ENCODE results near the gene NACC2.
A peak's percentile ranks its signal among the peaks of the same experiment; 100 is the strongest.
"Not testable (repeated sequence)": the region's sequence is repeated elsewhere in the genome, so short reads cannot be mapped to it uniquely, and the experiment has no call there.

Gene NACC2

GRCh38 chr9:135973277-135974219 is 121.5 kb downstream of the NACC2 start:
- DNase-seq, result no peak

GRCh38 chr9:135971892-135972291 is 123.2 kb downstream of the NACC2 start:
- DNase-seq, result peak; percentile 35

- DNase-seq, result no peak
Observed at GRCh38 chr9:135971111-135971766, 123.8 kb downstream of the NACC2 start.

- DNase-seq, result no peak
Observed at GRCh38 chr9:135970128-135970815, 124.8 kb downstream of the NACC2 start.

GRCh38 chr9:135969064-135969683 is 125.9 kb downstream of the NACC2 start:
- no peak for DNase-seq

DNA sequence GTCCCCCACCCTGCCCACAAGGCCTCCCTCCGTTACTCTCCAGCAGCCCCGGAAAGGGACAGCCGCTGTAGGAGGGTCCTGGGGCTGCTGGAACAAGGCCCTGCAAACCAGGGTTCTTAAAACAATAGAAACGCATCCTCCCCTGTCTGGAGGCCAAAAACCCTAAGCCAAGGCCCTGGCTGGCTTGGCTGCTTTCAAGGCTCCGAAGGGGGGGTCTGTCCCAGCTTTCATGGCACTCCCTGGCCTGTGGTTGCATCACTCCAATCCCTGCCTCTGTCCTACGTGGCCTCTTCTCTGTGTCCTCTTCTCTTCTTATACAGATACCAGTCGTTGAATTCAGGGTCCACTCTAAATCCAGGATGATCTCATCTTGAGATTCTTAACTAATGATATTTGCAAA is 126.5 kb downstream of the NACC2 start:
- DNase-seq, result no peak

GRCh38 chr9:135968083-135968476 is 127.0 kb downstream of the NACC2 start:
- no peak for DNase-seq

- not testable (repeated sequence) for DNase-seq
Observed at GRCh38 chr9:135966916-135967260, 128.2 kb downstream of the NACC2 start.

DNA sequence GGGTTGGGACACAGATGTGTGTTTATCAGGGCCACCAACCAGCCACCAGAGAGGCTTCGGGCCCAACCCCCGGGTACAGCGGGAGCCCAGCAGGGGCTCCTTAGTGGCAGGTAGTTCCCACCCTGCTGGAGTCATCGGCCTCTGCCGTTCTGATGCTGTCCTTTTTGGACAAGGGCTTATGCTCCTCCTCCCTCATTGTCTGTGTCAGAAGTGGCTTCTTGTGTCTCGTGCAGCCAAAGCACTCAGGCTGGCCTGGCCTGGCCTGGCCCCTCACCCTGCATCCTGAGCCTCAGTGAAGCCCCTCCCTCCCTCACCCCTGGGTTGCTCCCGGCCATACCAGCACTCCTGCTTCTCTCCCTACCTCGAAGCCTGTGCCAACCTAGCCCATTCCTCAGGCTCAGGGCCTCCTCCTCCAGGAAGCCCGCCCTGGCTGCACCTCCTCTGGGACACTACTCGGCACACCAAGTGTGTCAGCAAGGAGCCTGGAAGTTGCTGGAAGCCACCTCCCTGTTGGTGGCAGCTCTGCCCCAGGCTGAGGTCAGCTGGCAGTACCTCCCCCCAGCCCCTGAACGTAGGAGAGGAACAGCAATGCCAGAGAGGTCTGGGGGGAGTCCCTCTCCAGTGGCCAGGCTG is 129.8 kb downstream of the NACC2 start:
- no peak for DNase-seq

- DNase-seq, result no peak
Observed at GRCh38 chr9:135963938-135964337, 131.2 kb downstream of the NACC2 start.

GRCh38 chr9:135963338-135963737 is 131.8 kb downstream of the NACC2 start:
- no peak for DNase-seq

DNA sequence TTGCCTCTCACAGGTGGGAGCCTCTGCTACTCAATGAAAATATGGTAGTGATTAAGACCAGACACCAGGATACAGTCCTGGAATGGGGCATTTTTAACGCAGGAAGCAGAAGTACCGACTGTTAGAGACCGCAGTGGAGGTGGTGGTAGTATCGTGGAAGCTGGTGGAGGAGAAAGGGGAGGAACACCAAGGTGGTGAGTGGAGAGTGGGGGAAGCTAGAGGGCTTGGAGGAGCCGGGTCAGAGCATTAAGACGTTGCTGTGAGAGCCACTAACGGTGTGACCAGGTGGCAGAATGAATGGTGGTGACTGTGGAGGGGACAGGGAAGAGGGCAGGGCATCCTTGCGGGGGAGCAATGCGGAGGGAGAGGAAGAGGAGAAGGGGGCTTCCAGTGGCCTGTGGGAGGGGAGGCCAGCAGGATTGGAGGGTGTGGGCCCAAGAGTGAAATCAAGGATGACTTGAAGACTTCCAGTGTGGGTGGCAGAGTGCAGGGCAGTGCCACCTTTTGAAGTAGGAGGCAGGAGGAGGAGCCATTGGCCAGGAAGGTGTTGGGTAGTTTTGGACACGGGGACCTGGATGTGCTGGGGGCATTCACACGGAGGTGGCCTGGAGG is 132.3 kb downstream of the NACC2 start:
- DNase-seq, result no peak

DNA sequence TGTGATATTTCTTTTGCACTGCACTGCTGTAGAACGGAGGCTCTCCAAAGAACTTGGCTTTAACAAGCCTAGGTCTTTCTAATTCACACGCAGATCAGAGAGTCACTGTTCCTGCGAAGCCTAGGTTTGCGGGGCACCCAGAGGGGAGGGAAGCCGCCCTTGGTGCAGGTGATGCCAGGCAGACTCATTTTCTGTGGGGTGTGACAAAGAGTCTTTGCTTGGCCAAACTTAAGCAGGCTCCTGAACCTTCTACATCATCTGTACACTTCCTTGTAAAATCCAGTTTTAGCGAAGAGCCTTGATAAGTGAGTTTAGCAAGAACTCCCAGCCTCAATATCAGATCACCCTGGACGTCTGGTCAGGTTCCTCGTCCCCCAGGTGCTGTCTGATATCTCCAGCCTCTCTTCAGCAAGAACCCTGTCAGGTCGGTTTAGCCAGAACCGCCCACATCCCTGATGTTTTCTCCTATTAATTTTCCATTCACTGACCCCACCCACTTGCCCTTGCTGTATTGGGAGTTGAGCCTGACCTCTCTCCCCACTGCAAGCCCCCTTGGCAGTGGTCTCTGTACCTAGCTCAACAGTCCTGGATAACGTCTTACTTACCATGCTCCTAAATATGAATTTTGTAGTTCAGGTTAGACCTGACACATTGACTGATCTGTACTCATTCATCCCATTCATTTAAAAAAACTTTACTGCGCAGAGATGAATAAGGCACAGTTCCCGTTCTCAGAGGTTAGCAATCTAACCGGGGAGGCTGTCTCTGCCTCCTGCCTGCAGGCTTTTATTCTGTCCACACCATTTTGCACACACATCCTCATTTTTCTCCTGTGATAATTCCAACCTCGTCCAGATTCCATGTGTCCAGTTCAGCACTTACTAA is 133.0 kb downstream of the NACC2 start:
- DNase-seq, result no peak

- peak; percentile 95 for DNase-seq
Observed at GRCh38 chr9:135961277-135961715, 133.8 kb downstream of the NACC2 start, which contains the start of gene UBAC1. UBAC1 (minus strand) TSS chr9:135961373; CDS start chr9:135961162, 211 bp downstream.

DNA sequence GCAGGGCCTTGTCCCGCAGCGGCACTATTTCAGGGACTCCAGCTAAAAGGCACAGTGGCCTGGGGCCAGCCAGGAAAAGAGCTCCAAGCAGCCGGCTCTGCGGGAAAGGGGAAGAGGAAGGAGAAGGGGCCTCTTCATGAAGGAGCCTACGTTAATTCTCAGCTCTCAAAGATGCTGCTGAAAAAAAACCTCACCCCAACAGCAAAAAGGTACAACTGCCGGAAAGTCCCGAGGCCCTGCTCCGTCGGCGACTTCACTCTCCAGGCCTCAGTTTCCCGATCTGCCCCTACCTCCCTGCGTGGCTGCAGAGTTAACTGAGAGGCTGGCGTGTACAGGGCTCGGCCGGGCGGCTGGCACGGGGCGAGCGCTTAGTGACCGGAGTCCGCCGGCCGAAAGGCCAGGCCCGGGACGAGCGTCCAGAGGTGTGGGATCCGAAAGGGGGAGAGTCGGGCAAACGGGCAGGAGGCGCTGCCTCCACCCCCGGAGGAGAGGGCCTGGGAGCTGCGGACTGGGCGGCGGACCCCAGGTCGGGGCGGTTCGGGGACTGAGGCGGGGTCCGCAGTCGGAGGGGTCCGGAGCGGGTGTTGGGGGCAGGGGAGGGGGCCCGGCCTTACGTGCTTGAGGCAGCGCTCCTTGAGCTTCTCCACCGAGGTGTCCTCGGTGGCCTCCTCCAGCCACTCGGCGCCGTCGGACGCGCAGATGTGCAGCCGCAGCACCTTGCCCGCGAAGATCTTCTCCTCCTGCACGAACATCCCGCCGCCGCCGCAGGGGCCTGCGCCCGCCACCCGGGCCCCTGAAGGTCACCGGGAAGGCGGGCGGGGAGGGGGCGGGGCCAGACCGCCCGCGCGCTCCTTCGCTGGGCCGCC is 134.4 kb downstream of the NACC2 start:
- DNase-seq, result no peak

DNA sequence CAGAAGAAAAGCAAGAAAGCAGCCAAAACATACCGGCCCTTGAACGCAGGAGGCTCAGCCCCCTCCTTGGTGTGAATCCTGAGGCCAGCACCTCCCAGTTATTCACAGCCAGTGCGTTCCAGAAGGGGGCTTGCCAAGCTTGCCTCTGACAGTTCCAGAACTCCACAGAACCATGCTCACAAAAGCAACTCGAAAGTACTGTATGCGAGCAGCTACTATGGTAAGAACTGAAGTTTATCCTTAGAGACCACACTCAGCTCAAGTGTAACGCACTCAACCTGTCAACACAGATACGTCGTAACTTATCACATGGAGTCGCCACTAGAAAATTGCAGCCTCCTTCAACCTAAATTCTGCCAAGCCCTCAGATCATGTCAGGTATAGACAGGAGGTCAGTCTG is 135.3 kb downstream of the NACC2 start:
- DNase-seq, result no peak

DNA sequence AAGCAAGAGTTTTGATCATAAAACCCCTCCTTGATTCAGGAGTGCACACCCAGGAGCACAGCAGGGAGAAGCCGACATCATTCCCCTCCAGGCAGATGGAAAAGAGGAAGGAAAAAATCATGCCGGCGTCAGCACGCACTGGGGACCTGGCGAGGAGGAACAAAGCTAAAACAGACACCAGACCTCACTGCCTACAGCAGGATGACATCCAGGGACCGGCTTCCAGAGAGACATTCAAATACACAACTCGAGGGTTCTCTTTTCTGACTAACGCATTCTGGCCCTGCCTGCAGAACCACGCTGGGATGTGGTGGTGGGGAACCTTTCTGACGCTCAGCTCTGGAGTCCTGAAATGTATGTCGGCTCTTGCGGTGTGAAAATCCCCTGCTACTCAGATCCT is 136.6 kb downstream of the NACC2 start:
- no peak for DNase-seq

DNA sequence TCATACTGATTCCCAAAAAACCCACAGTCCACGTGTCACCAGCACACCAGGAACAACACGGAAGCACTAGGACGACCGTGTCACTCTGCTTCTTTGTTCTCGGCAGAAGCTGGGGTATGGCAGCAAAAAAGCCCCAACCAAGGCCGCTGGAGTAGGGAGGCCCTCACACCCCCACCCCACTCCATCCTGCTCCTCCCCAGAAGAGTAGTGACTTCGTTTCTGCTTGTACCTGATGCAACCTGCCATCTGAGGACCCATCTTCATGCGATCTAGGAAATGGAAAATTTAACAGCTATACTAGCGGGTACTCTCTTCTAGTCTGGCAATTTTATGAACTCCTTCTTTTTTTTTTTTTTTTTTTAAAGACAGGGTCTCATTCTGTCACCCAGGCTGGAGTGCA is 137.7 kb downstream of the NACC2 start:
- no peak for DNase-seq

GRCh38 chr9:135956802-135957174 is 138.3 kb downstream of the NACC2 start:
- no peak for DNase-seq
